Naive B cell (primary cell): Measurements from ENCODE around the gene EVA1B. TPM values are rescaled to one million over a fixed set of nuclear protein-coding genes. Genes with fewer than 3 reads are reported as not detected.

Experiments used
- ATAC-seq, 2 donors: fragments of 150-1000 bp; cut with Tn5 transposase; 2 replicates each; pipeline ENCODE4 v1.10.0; 2021; ENCODE audit warnings: low read depth in 2 of 2, mild to moderate bottlenecking in 2 of 2, moderate library complexity in 2 of 2
- DNase-seq: peaks from one replicate; pipeline ENCODE4 v3.0.0; 2022
- H3K27ac Mint-ChIP-seq, 6 donors: one replicate each; pipeline ENCODE4 v1.8.0; 2020 to 2022; ENCODE audit warnings: mild to moderate bottlenecking in 6 of 6, mixed read lengths in 6 of 6, moderate library complexity in 5 of 6, inconsistent platforms in 2 of 6
- H3K27me3 Mint-ChIP-seq, 3 donors: one replicate each; pipeline ENCODE4 v1.8.0; 2021 to 2022; ENCODE audit warnings: mixed read lengths in 3 of 3, mild to moderate bottlenecking in 1 of 3
- H3K36me3 Mint-ChIP-seq, 2 donors: one replicate each; pipeline ENCODE4 v1.8.0; 2020 to 2022; ENCODE audit warnings: mixed read lengths in 2 of 2, inconsistent platforms in 1 of 2, mild to moderate bottlenecking in 1 of 2
- H3K4me1 Mint-ChIP-seq, 3 donors: one replicate each; pipeline ENCODE4 v1.8.0; 2020 to 2022; ENCODE audit warnings: mixed read lengths in 3 of 3, inconsistent platforms in 1 of 3, mild to moderate bottlenecking in 1 of 3, moderate library complexity in 1 of 3
- H3K4me3 Mint-ChIP-seq, 8 donors: one replicate each; pipeline ENCODE4 v1.8.0; 2020 to 2022; ENCODE audit warnings: mild to moderate bottlenecking in 8 of 8, mixed read lengths in 8 of 8, moderate library complexity in 8 of 8, inconsistent platforms in 2 of 8
- H3K9me3 Mint-ChIP-seq, 7 donors: one replicate each; pipeline ENCODE4 v1.8.0; 2020 to 2022; ENCODE audit warnings: mixed read lengths in 7 of 7, mild to moderate bottlenecking in 5 of 7, inconsistent platforms in 2 of 7, moderate library complexity in 1 of 7
- polyA plus RNA-seq, 6 donors: library from polyadenylated mRNA; unstranded; fragments of 300-500 nt; fragmentation: Illumina TruSeq; gene quantifications; one replicate each; pipeline ENCODE4 v1.2.3, GENCODE V29; 2021; ENCODE audit warnings: low read depth in 6 of 6

EVA1B gene
- 1 to 10 TPM in 1 of 6 donors, under 1 TPM in 3, not detected in 2; 0.52 to 1.3 (median 0.74) TPM for polyA plus RNA-seq

DNA sequence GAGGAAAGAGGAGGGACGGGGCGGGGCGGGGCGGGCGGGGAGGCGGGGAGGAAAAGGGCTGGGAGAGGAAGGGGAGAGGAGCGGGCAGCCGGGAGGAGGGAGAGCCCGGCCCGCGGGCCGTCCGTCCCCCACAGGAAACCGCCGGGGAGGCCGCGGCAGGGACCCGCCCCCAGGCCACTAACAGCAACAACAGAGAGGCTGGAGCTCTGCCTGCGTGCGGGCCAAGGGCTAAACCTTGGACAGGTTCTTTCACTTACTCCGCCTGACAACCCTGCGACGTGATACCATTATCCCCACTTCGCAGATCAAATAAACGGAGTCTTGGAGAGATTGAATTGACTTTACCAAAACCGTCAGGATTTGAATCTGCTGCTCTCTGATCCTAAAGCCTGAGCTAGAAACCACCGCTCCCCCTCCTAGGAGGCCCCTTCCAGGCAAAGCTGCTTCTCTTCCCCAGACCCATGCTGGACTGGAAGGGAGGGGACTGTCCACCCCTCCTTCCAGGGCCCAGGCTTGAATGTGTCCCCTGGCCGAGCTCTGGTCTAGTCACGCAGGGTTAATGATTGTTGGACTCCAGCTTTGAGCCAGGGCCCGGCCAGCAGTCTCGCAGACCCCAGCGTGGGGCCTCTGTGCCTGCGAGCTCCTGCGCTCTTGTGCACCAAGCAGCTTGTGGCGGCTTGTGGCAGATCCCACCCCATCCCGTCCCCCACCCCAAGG is at the start of gene EVA1B:
Gene EVA1B, minus strand, starts transcription at position 10 of the 717 bp plus-strand sequence. CDS start 608 bp downstream, outside the sequence.
- DNase-seq (peak; percentile 7), ATAC-seq (peak; percentile 17 to 27)
- Mint-ChIP-seq H3K4me3 (peak within 1 kb of the TSS; percentile 74 to 90 (median 86)), H3K4me1 (peaks cover 23 to 34% (median 24%) of the 10 kb centered on the region in 3 donors), H3K27ac (peak within 1 kb of the TSS in 5 of 6 donors; percentile 25 to 75 (median 67)), H3K36me3 (no peaks in the 10 kb centered on the region), H3K27me3 (peaks cover 14 to 33% (median 22%) of the 10 kb centered on the region in 3 donors), H3K9me3 (no peaks in the 10 kb centered on the region)

- Mint-ChIP-seq H3K9me3 (no peaks in the 10 kb centered on the region), H3K4me3 (peak overlapping the region in 7 of 8 donors; percentile 12 to 89 (median 76)), H3K4me1 (peaks cover 50 to 94% (median 65%) of the 10 kb centered on the region in 3 donors), H3K36me3 (no peaks in the 10 kb centered on the region), H3K27me3 (no peaks in the 10 kb centered on the region), H3K27ac (peak overlapping the region; percentile 63 to 99 (median 98))
- no peak for ATAC-seq
- no peak for DNase-seq
Observed at GRCh38 chr1:36372617-36373016, 49.2 kb upstream of the EVA1B start.

GRCh38 chr1:36369061-36369861 is 45.8 kb upstream of the EVA1B start:
- Mint-ChIP-seq H3K4me1 (peaks cover 64 to 94% (median 74%) of the 10 kb centered on the region in 3 donors), H3K4me3 (peak overlapping the region in 4 of 8 donors; percentile 24 to 89 (median 42)), H3K9me3 (no peaks in the 10 kb centered on the region), H3K27me3 (no peaks in the 10 kb centered on the region), H3K36me3 (no peaks in the 10 kb centered on the region), H3K27ac (peak overlapping the region in 5 of 6 donors; percentile 32 to 91 (median 78))
- DNase-seq (peak; percentile 74), ATAC-seq (peak; percentile 27 to 39)

- no peaks in the 10 kb centered on the region for H3K9me3 Mint-ChIP-seq
- DNase-seq: no peak
- H3K36me3 Mint-ChIP-seq: no peaks in the 10 kb centered on the region
- ATAC-seq: no peak
- H3K27ac Mint-ChIP-seq: peak overlapping the region in 5 of 6 donors; percentile 38 to 87 (median 70)
- H3K27me3 Mint-ChIP-seq: no peaks in the 10 kb centered on the region
- peaks cover 53 to 80% (median 60%) of the 10 kb centered on the region in 3 donors for H3K4me1 Mint-ChIP-seq
- H3K4me3 Mint-ChIP-seq: peak overlapping the region in 1 of 8 donors; percentile 54
Observed at GRCh38 chr1:36367798-36368197, 44.4 kb upstream of the EVA1B start.

DNA sequence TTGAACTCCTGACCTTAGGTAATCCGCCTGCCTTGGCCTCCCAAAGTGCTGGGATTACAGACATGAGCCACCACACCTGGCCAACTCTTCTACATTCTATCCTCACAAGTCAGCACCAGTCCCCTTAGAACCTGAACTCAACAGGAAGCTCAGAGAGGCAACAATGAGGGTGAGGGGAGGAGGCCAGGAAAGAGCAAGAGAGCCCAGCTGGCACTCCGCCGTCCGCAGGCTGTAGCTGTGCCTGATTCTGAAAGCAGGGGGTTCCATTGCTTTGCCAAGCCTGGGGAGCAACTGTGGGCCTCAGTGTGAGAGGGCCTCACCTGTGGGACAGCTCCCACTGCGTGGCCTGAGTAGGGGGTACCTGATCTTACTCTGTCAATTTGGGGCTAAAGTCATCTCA is 43.6 kb upstream of the EVA1B start:
- Mint-ChIP-seq H3K27me3 (no peaks in the 10 kb centered on the region), H3K4me3 (peak overlapping the region in 3 of 8 donors; percentile 35 to 54 (median 53)), H3K9me3 (no peaks in the 10 kb centered on the region), H3K27ac (peak overlapping the region in 5 of 6 donors; percentile 60 to 97 (median 92)), H3K36me3 (no peaks in the 10 kb centered on the region), H3K4me1 (peaks cover 46 to 73% (median 56%) of the 10 kb centered on the region in 3 donors)
- ATAC-seq (no peak), DNase-seq (no peak)

GRCh38 chr1:36366091-36366661 is 42.7 kb upstream of the EVA1B start:
- Mint-ChIP-seq H3K36me3 (no peaks in the 10 kb centered on the region), H3K4me3 (peak overlapping the region in 6 of 8 donors; percentile 47 to 86 (median 60)), H3K27ac (peak overlapping the region; percentile 87 to 97 (median 92)), H3K27me3 (no peaks in the 10 kb centered on the region), H3K9me3 (no peaks in the 10 kb centered on the region), H3K4me1 (peaks cover 47 to 65% (median 55%) of the 10 kb centered on the region in 3 donors)
- DNase-seq (peak; percentile 55), ATAC-seq (peak; percentile 80 to 81)

- DNase-seq (no peak), ATAC-seq (peak in 1 of 2 donors; percentile 18)
- Mint-ChIP-seq H3K27me3 (no peaks in the 10 kb centered on the region), H3K9me3 (no peaks in the 10 kb centered on the region), H3K27ac (peak overlapping the region; percentile 87 to 97 (median 92)), H3K36me3 (no peaks in the 10 kb centered on the region), H3K4me1 (peaks cover 48 to 60% (median 53%) of the 10 kb centered on the region in 3 donors), H3K4me3 (peak overlapping the region in 4 of 8 donors; percentile 47 to 86 (median 66))
Observed at GRCh38 chr1:36365381-36365780, 41.9 kb upstream of the EVA1B start.

GRCh38 chr1:36359911-36360550 is 36.6 kb upstream of the EVA1B start:
- ATAC-seq: peak; percentile 86 to 87

GRCh38 chr1:36359383-36359782 is 35.9 kb upstream of the EVA1B start:
- Mint-ChIP-seq H3K27ac (peak overlapping the region; percentile 74 to 98 (median 96)), H3K36me3 (no peaks in the 10 kb centered on the region), H3K27me3 (no peaks in the 10 kb centered on the region), H3K4me3 (peak overlapping the region in 7 of 8 donors; percentile 12 to 84 (median 58)), H3K4me1 (peaks cover 12 to 21% (median 20%) of the 10 kb centered on the region in 3 donors), H3K9me3 (no peaks in the 10 kb centered on the region)
- peak; percentile 37 for DNase-seq
- ATAC-seq: peak; percentile 81 to 83

More at GRCh38 chr1:36359911-36360550, 36.6 kb upstream of the EVA1B start:
- Mint-ChIP-seq H3K27ac (peak overlapping the region; percentile 74 to 98 (median 96)), H3K36me3 (no peaks in the 10 kb centered on the region), H3K4me1 (peaks cover 12 to 24% (median 22%) of the 10 kb centered on the region in 3 donors), H3K4me3 (peak overlapping the region; percentile 9 to 84 (median 58)), H3K9me3 (no peaks in the 10 kb centered on the region), H3K27me3 (no peaks in the 10 kb centered on the region)
- peak; percentile 25 for DNase-seq

DNA sequence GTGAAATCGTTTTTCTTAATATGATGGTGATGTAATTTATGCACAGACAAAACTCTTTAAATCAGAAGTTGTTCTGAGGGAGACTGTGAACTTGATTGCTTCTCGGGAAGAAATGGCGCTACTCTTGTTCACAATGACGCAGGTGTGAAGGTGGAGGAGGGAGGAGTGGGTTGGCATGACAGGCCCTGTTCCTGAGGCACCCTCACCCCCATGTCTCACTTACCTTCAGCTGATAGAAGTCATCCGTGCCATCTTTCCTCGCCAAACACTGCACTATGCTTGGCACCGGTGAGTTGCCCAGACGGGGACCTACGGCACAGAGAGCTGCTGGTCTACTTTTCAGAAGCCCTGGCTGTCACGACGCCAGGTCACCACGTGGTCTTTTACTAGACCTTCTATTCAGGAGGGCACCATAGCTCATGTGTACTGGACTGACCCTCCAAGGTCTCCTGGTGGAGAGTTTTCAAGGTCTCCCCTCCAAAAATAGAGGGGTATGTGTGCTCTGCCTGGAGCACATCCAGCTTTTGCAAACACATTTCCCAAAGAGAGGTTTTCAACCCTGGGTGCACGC is 35.2 kb upstream of the EVA1B start:
- Mint-ChIP-seq H3K36me3 (no peaks in the 10 kb centered on the region), H3K9me3 (no peaks in the 10 kb centered on the region), H3K4me3 (peak overlapping the region in 3 of 8 donors; percentile 37 to 58 (median 58)), H3K27me3 (no peaks in the 10 kb centered on the region), H3K4me1 (peaks cover 12 to 21% (median 20%) of the 10 kb centered on the region in 3 donors), H3K27ac (peak overlapping the region in 5 of 6 donors; percentile 44 to 98 (median 97))
- DNase-seq: no peak
- no peak for ATAC-seq

DNA sequence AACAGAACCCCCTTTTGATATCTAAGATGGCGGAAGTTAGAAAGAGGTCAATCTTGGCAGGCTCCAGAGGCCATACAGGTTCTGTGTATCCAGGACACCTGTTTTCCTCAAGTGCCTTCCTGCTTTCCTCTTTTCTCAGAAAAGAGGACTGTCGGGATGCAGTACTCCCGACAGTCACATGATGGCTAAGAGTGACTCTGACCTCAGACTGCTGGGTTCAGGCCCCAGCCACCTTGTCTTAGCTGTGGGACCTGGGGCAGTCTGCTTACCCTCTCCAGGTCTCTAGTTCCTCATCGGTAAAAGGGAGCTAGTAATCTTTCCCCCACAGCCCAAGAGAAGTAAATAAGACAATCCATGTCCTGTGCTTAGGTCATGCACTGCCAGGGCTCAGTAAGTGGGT is 32.4 kb upstream of the EVA1B start:
- H3K36me3 Mint-ChIP-seq: peaks cover 0 to 6% of the 10 kb centered on the region in 2 donors
- H3K4me1 Mint-ChIP-seq: peaks cover 21 to 35% (median 21%) of the 10 kb centered on the region in 3 donors
- ATAC-seq (no peak), DNase-seq (no peak)
- H3K27ac Mint-ChIP-seq: peak overlapping the region in 2 of 6 donors; percentile 28 to 34
- no peak overlapping the region for H3K4me3 Mint-ChIP-seq
- H3K27me3 Mint-ChIP-seq: no peaks in the 10 kb centered on the region
- H3K9me3 Mint-ChIP-seq: no peaks in the 10 kb centered on the region

- Mint-ChIP-seq H3K4me3 (peak overlapping the region in 1 of 8 donors; percentile 22), H3K27me3 (no peaks in the 10 kb centered on the region), H3K4me1 (peaks cover 19 to 34% (median 21%) of the 10 kb centered on the region in 3 donors), H3K9me3 (no peaks in the 10 kb centered on the region), H3K36me3 (peaks cover 0 to 6% of the 10 kb centered on the region in 2 donors), H3K27ac (peak overlapping the region in 1 of 6 donors; percentile 44)
- ATAC-seq: no peak
- DNase-seq: no peak
Observed at GRCh38 chr1:36354486-36354885, 31.0 kb upstream of the EVA1B start.
